B cell (primary cell): ENCODE data around the gene WWC1. TPM values are rescaled to one million over a fixed set of nuclear protein-coding genes. Genes with fewer than 3 reads are reported as not detected.

Experiments used
- ATAC-seq: fragments of 200-7000 bp; cut with Tn5 transposase; one replicate; pipeline ENCODE4 v1.10.0; 2021; ENCODE audit warnings: low read depth, mild to moderate bottlenecking, moderate number of reproducible peaks, moderate library complexity
- CTCF ChIA-PET: fragments of 350-600 bp; sonication (Branson Sonifier 250); formaldehyde crosslinking; loops from one replicate; lab custom pipeline; 2021; ENCODE audit warnings: antibody characterized with exemption, inconsistent platforms; lab: Charles Lee
- POLR2A ChIA-PET: fragments of 350-600 bp; sonication (Branson Sonifier 250); formaldehyde crosslinking; loops from one replicate; lab custom pipeline; 2021; ENCODE audit warnings: antibody characterized with exemption; lab: Charles Lee
- DNase-seq: peaks from one replicate; pipeline ENCODE4 v3.0.0; 2013
- H2AFZ ChIP-seq: 2 replicates; pipeline ENCODE4 v1.6.1; 2012; ENCODE audit warnings: mild to moderate bottlenecking, low read depth, low read length; ENCODE audit not compliant: insufficient read depth, poor library complexity, severe bottlenecking
- H3K27ac ChIP-seq, 2 donors: 1 replicate in 1 of 2; 2 replicates in 1 of 2; pipeline ENCODE4 v1.5.1; 2012 to 2013; ENCODE audit warnings: low read length in 2 of 2, mild to moderate bottlenecking in 2 of 2, moderate library complexity in 1 of 2
- H3K27me3 ChIP-seq, 4 experiments: fragments of 200-600 bp in 1 of 4; sonication (generic) in 1 of 4; replicated peaks in 1 of 4; 1 replicate in 2 of 4; 2 replicates in 2 of 4; pipeline versions ENCODE4 v1.6.1 to v1.7.0; 2013 to 2016; ENCODE audit warnings: low read length in 3 of 4, mild to moderate bottlenecking in 2 of 4, mixed read lengths in 1 of 4, moderate library complexity in 1 of 4; ENCODE audit not compliant: insufficient read depth in 4 of 4, control insufficient read depth in 3 of 4; ENCODE audit errors: control extremely low read depth in 1 of 4
- H3K36me3 ChIP-seq, 2 experiments: replicated peaks in 1 of 2; 1 replicate in 1 of 2; 2 replicates in 1 of 2; pipeline versions ENCODE4 v1.6.1 to v1.7.1; 2013; ENCODE audit warnings: low read length in 1 of 2; ENCODE audit not compliant: insufficient read depth in 2 of 2, control insufficient read depth in 1 of 2; ENCODE audit errors: control extremely low read depth in 1 of 2, extremely low read depth in 1 of 2
- H3K4me1 ChIP-seq, 2 donors: fragments of 200-600 bp in 1 of 2; sonication (generic) in 1 of 2; 1 replicate in 1 of 2; 2 replicates in 1 of 2; pipeline versions ENCODE4 v1.5.1 to v1.6.1; 2013 to 2017; ENCODE audit warnings: low read length in 2 of 2; ENCODE audit not compliant: control insufficient read depth in 2 of 2, insufficient read depth in 2 of 2
- H3K4me2 ChIP-seq: replicated peaks from 2 replicates; pipeline ENCODE3; 2012; ENCODE audit warnings: mild to moderate bottlenecking, low read depth, low read length; ENCODE audit not compliant: poor library complexity, severe bottlenecking
- H3K4me3 ChIP-seq, 5 experiments: fragments of 200-600 bp in 1 of 5; sonication (generic) in 1 of 5; 1 replicate in 3 of 5; 2 replicates in 2 of 5; pipeline versions ENCODE4 v1.5.1 to v1.7.0; 2011 to 2016; ENCODE audit warnings: low read length in 4 of 5, mild to moderate bottlenecking in 4 of 5, low read depth in 2 of 5, control low read depth in 1 of 5, moderate library complexity in 1 of 5; ENCODE audit not compliant: insufficient read depth in 1 of 5; ENCODE audit errors: control extremely low read depth in 1 of 5, extremely low read depth in 1 of 5
- H3K79me2 ChIP-seq: fragments of 200-600 bp; sonication (generic); one replicate; pipeline ENCODE4 v1.6.0; 2016; ENCODE audit warnings: low read length; ENCODE audit not compliant: control insufficient read depth, insufficient read depth
- H3K9ac ChIP-seq: fragments of 200-600 bp; sonication (generic); 2 replicates; pipeline ENCODE4 v1.6.1; 2017; ENCODE audit warnings: mild to moderate bottlenecking, low read length, moderate library complexity
- H3K9me3 ChIP-seq, 3 donors: one replicate each; pipeline versions ENCODE4 v1.6.1 to v1.7.1; 2013; ENCODE audit warnings: low read length in 2 of 3; ENCODE audit not compliant: control insufficient read depth in 2 of 3, insufficient read depth in 1 of 3; ENCODE audit errors: control extremely low read depth in 1 of 3
- H4K20me1 ChIP-seq: 2 replicates; pipeline ENCODE4 v1.6.0; 2012; ENCODE audit warnings: mild to moderate bottlenecking, low read length; ENCODE audit not compliant: insufficient read depth, control insufficient read depth, poor library complexity, severe bottlenecking
- H3K27ac Mint-ChIP-seq: one replicate; pipeline ENCODE4 v1.8.0; 2021; ENCODE audit warnings: mixed read lengths
- H3K27me3 Mint-ChIP-seq: one replicate; pipeline ENCODE4 v1.8.0; 2021; ENCODE audit warnings: mixed read lengths
- H3K4me1 Mint-ChIP-seq: one replicate; pipeline ENCODE4 v1.8.0; 2021; ENCODE audit warnings: mixed read lengths
- H3K4me3 Mint-ChIP-seq: one replicate; pipeline ENCODE4 v1.8.0; 2021; ENCODE audit warnings: mixed read lengths
- H3K9me3 Mint-ChIP-seq: one replicate; pipeline ENCODE4 v1.8.0; 2022; ENCODE audit warnings: mixed read lengths; ENCODE audit not compliant: insufficient read depth
- CTCF ChIP-seq: fragments of 200-600 bp; IDR thresholded peaks from one replicate; pipeline ENCODE4 v1.8.0; 2022; ENCODE audit warnings: antibody characterized with exemption, mild to moderate bottlenecking
- EZH2 ChIP-seq: IDR thresholded peaks from 2 replicates; pipeline ENCODE4 v1.6.1; 2012; ENCODE audit warnings: borderline replicate concordance, low read depth, mild to moderate bottlenecking, moderate library complexity, low read length; ENCODE audit not compliant: insufficient read depth, poor library complexity, severe bottlenecking
- WGBS: methylation state at CpG from one replicate; pipeline ENCODE4 v1.1.5; 2013; ENCODE audit warnings: missing lambda C conversion rate; ENCODE audit not compliant: insufficient coverage; 5-methylcytosine and 5-hydroxymethylcytosine counted together
- intact Hi-C: fragments of 100-400 bp; cut with micrococcal nuclease; formaldehyde crosslinking; loops from one replicate; pipeline ENCODE4 v1.10.0; 2022
- polyA plus RNA-seq: library from polyadenylated mRNA; depleted of rRNA; stranded (reverse); fragments of >200 nt; gene quantifications from 2 replicates; pipeline ENCODE4 v1.2.3, GENCODE V29; 2012
- total RNA-seq, 2 donors: library from RNA; stranded (reverse); fragments of 120-200 nt in 1 of 2; gene quantifications; 1 replicate in 1 of 2; 2 replicates in 1 of 2; pipeline versions ENCODE4 v1.2.3 to v1.2.4, GENCODE V29; 2013 to 2022

The WWC1 gene
- total and polyA plus RNA-seq, 2 donors (not counting 1 experiment from before 2014, with no cell fraction given): 1.5 to 2.0 TPM

DNA sequence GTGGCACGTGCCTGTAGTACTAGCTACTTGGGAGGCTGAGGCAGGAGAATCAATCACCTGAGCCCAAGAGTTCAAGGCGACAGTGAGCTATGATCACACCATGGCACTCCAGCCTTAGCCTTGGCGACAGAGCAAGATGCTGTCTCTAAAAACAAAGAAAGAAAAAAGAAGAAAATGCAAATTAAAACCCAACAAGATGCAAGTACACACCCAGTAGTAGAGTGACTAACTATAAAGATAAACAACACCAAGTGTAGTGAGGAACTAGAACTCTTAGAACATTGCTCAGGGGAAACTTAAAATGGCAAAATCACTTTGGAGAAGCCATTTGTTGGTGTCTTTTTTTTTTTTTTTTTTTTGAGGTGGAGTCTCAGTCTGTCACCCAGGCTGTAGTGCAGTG is 160.1 kb downstream of the WWC1 start:
- Histone ChIP-seq H4K20me1 (no peaks in the 10 kb centered on the region), H3K27ac (no peak overlapping the region), H3K9me3 (no peaks in the 10 kb centered on the region), H3K79me2 (no peaks in the 10 kb centered on the region), H3K4me2 (no peak overlapping the region), H3K27me3 (no peaks in the 10 kb centered on the region), H3K4me1 (no peaks in the 10 kb centered on the region), H2AFZ (no peak overlapping the region), H3K4me3 (no peak overlapping the region), H3K36me3 (no peaks in the 10 kb centered on the region), H3K9ac (no peak overlapping the region)
- Mint-ChIP-seq H3K4me3 (no peak overlapping the region), H3K27me3 (no peaks in the 10 kb centered on the region), H3K4me1 (no peaks in the 10 kb centered on the region), H3K27ac (no peak overlapping the region), H3K9me3 (no peaks in the 10 kb centered on the region)
- ATAC-seq (no peak), DNase-seq (no peak)
- POLR2A ChIA-PET: no interaction called here
- TF ChIP-seq EZH2 (no peak), CTCF (no peak)
- CTCF ChIA-PET: no interaction called here
- 96% methylated on average over 2 of the region's 3 CpGs for WGBS
- intact Hi-C loops: no loop called here

- WGBS: 98% methylated on average over 12 of the region's 12 CpGs
- peaks cover 0 to 9% (median 0%) of the 10 kb centered on the region in 3 donors for H3K9me3 ChIP-seq
- no peaks in the 10 kb centered on the region for H3K27me3 ChIP-seq
- no peak for ATAC-seq
- Mint-ChIP-seq H3K27me3 (no peaks in the 10 kb centered on the region), H3K27ac (no peak overlapping the region), H3K4me3 (no peak overlapping the region), H3K9me3 (peaks cover 3% of the 10 kb centered on the region), H3K4me1 (no peaks in the 10 kb centered on the region)
- no peak for TF ChIP-seq EZH2
- TF ChIP-seq CTCF: no peak
- no peaks in the 10 kb centered on the region for H3K79me2 ChIP-seq
- H3K27ac ChIP-seq: no peak overlapping the region
- no peak overlapping the region for H3K9ac ChIP-seq
- no peak for DNase-seq
- intact Hi-C loops: no loop called here
- H3K4me1 ChIP-seq: no peaks in the 10 kb centered on the region
- H4K20me1 ChIP-seq: no peaks in the 10 kb centered on the region
- no peaks in the 10 kb centered on the region for H3K36me3 ChIP-seq
- no peak overlapping the region for H3K4me3 ChIP-seq
- CTCF ChIA-PET: no interaction called here
- POLR2A ChIA-PET: no interaction called here
- no peak overlapping the region for H2AFZ ChIP-seq
- H3K4me2 ChIP-seq: no peak overlapping the region
Measured at GRCh38 chr5:168455201-168455600, 163.8 kb downstream of the WWC1 start.
